IPS-18a (cell line): Measurements from ENCODE around the gene PSME3.
"Not testable (repeated sequence)": the region's sequence is repeated elsewhere in the genome, so short reads cannot be mapped to it uniquely, and the experiment has no call there.

Experiments
- H3K27ac ChIP-seq: one replicate; pipeline ENCODE4 v1.5.1; 2013; ENCODE audit warnings: low read length
- H3K27me3 ChIP-seq: one replicate; pipeline ENCODE4 v1.6.1; 2013; ENCODE audit warnings: mild to moderate bottlenecking, low read length; ENCODE audit not compliant: control insufficient read depth, insufficient read depth
- H3K36me3 ChIP-seq: one replicate; pipeline ENCODE4 v1.6.1; 2013; ENCODE audit warnings: low read depth, low read length; ENCODE audit not compliant: control insufficient read depth
- H3K4me1 ChIP-seq: one replicate; pipeline ENCODE4 v1.6.1; 2013; ENCODE audit warnings: low read depth, low read length; ENCODE audit not compliant: control insufficient read depth
- H3K4me3 ChIP-seq: one replicate; pipeline ENCODE4 v1.5.1; 2013; ENCODE audit warnings: low read length
- H3K9ac ChIP-seq: one replicate; pipeline ENCODE4 v1.6.1; 2013; ENCODE audit warnings: mild to moderate bottlenecking, low read length, moderate library complexity
- H3K9me3 ChIP-seq: one replicate; pipeline ENCODE4 v1.6.1; 2013; ENCODE audit warnings: low read depth, low read length; ENCODE audit not compliant: control insufficient read depth

PSME3 gene

DNA sequence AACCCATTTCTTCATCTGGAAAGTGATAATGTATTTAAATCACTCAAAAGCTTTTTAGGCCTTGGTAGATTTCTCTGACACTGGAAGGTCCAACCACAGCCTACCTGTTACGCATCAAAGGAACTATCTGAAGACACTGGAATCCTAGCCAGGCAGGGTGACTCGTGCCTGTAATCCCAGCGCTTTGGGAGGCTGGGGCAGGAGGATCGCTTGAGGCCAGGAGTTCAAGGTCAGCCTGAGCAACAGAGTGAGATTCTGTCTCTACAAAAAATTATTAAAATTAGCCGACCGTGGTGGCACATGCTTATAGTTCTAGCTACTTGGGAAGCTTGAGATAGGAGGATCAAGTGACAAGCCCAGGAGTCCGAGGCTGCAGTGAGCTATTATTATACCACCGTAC is 49.0 kb downstream of the PSME3 start:
- peaks cover 6% of the 10 kb centered on the region for H3K4me1 ChIP-seq
- no peaks in the 10 kb centered on the region for H3K9me3 ChIP-seq
- peaks cover 23% of the 10 kb centered on the region for H3K27me3 ChIP-seq
- H3K9ac ChIP-seq, result no peak overlapping the region
- no peak overlapping the region for H3K4me3 ChIP-seq
- no peak overlapping the region for H3K27ac ChIP-seq
- no peaks in the 10 kb centered on the region for H3K36me3 ChIP-seq

DNA sequence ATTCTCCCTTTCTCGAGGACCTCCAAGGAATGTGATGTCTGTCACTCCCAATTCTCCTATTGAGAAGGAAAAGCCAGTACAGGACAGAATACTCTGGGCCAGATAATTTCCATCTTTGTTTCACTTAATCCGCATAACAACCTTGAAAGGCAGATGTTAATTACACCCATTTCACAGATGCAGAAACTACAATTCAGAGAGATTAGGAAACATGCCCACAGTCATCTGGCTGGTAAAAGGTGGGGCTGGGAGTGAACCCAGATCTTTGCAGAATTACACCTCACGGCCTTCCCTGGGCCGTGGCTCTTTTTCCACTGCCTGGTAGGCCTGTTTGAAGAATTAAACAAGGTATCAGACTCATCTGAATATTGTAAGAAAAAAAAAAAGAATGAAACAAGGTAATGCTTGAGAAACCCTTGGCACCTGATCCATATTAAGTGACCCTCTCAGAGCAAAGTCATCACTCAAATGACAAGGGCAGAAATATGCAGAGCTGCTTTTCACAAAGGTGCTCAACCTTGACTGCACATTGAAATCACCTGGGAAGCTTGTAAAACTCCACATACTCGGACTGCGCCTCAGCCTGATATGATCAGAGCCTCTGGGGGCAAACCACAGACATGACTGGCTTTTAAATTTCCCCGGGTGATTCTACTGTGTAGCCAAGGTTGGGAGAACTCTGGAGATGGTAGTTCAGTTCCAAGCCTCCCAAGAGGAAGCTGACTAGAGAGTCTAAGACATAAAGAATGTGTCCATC is 50.8 kb downstream of the PSME3 start:
- no peak overlapping the region for H3K27ac ChIP-seq

DNA sequence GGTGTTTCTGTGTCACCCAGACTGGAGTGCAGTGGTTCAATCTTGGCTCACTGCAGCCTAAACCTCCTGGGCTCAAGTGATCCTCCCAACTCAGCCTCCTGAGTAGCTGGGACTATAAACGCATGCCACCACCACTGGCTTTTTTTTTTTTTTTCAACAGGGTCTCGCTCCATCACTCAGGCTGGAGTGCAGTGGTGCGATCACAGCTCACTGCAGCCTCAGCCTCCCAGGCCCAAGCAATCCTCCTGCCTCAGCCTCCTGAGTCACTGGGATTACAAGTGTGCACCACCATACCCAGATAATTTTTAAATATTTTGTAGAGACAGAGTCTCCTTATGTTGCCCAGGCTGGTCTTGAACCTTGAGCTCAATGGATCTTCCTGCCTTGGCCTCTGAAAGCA is 52.6 kb downstream of the PSME3 start:
- not testable (repeated sequence) for H3K9ac ChIP-seq, H3K9me3 ChIP-seq, H3K36me3 ChIP-seq, H3K27ac ChIP-seq, H3K27me3 ChIP-seq, H3K4me3 ChIP-seq, H3K4me1 ChIP-seq

More for the DNA sequence above, 50.8 kb downstream of the PSME3 start:
- Histone ChIP-seq H3K9me3 (no peaks in the 10 kb centered on the region), H3K36me3 (no peaks in the 10 kb centered on the region), H3K9ac (no peak overlapping the region), H3K27me3 (peaks cover 5% of the 10 kb centered on the region), H3K4me1 (no peaks in the 10 kb centered on the region), H3K4me3 (no peak overlapping the region)

- Histone ChIP-seq H3K9me3 (no peaks in the 10 kb centered on the region), H3K27ac (no peak overlapping the region), H3K27me3 (no peaks in the 10 kb centered on the region), H3K4me3 (no peak overlapping the region), H3K4me1 (no peaks in the 10 kb centered on the region), H3K36me3 (no peaks in the 10 kb centered on the region), H3K9ac (no peak overlapping the region)
These were observed 53.3 kb downstream of the PSME3 start for GRCh38 chr17:42886283-42887176.

- Histone ChIP-seq H3K4me1 (peaks cover 4% of the 10 kb centered on the region), H3K27ac (no peak overlapping the region), H3K36me3 (no peaks in the 10 kb centered on the region), H3K9me3 (no peaks in the 10 kb centered on the region), H3K27me3 (no peaks in the 10 kb centered on the region), H3K9ac (no peak overlapping the region), H3K4me3 (no peak overlapping the region)
These were observed 56.6 kb downstream of the PSME3 start for GRCh38 chr17:42889809-42890208.

GRCh38 chr17:42891539-42892152 is 58.4 kb downstream of the PSME3 start:
- no peaks in the 10 kb centered on the region for H3K36me3 ChIP-seq
- H3K9ac ChIP-seq, result no peak overlapping the region
- H3K27ac ChIP-seq, result no peak overlapping the region
- no peak overlapping the region for H3K4me3 ChIP-seq
- peaks cover 4% of the 10 kb centered on the region for H3K4me1 ChIP-seq
- no peaks in the 10 kb centered on the region for H3K9me3 ChIP-seq
- H3K27me3 ChIP-seq, result no peaks in the 10 kb centered on the region

DNA sequence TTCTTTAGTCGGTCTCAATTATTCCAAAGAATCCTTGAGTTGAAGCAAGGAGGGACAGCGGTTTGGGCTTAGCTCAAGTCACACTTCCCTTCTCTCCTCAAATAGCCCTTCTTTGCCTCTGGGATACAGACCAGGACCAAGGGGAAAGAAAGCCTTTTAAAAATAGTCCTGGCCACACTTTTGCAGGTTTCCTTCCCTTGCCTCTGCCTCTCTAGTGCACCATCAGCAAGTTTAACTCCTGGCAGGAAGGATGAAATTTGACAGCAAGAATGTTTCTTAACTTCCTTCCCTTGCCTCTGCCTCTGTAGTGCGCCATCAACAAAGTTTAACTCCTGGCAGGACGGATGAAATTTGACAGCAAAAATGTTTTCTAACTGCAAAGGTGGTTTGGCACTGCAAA is 60.2 kb downstream of the PSME3 start:
- H3K9me3 ChIP-seq, result no peaks in the 10 kb centered on the region
- no peak overlapping the region for H3K4me3 ChIP-seq
- H3K9ac ChIP-seq, result no peak overlapping the region
- H3K4me1 ChIP-seq, result peaks cover 4% of the 10 kb centered on the region
- no peak overlapping the region for H3K27ac ChIP-seq
- no peaks in the 10 kb centered on the region for H3K36me3 ChIP-seq
- no peaks in the 10 kb centered on the region for H3K27me3 ChIP-seq
